AML-193 (cell line): ENCODE results near the gene HPSE.
"Not testable (repeated sequence)": the region's sequence is repeated elsewhere in the genome, so short reads cannot be mapped to it uniquely, and the experiment has no call there.

Source experiments
- DNase-seq, 2 experiments: peaks; one replicate each; lab custom pipeline; 2025; lab: John Stamatoyannopoulos, UW

Gene HPSE

GRCh38 chr4:83331956-83332355, 2.7 kb downstream of the HPSE start:
- no peak for DNase-seq

DNA sequence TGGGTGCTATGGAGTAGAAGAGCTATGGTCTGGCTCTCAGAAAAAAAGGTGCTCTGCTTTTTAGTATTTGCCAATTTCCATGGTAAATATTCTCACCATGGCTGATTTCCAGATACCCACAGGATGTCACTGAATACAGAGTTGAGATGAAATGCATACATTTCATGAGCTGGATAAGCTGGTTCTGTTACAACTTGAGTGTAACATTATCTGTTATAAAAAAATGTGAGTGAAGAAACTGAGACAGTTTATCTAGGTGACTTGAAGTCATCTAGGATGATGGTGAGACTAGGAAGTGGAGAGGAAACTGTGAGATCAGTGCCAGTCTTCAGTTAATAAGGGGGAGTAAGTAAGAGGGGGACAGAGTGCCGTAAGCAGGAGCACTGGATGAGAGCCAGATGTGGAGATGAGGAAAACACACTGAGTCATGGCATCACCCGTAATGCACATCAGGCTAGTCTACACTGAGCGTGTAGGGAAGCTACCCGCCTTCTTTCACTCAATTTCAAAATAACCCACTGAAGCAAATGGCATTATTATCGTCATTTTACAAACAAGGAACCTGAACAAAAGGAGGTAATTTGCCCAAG, 5.0 kb downstream of the HPSE start:
- DNase-seq: no peak

- no peak for DNase-seq
Measured at GRCh38 chr4:83328521-83329187, 6.0 kb downstream of the HPSE start.

DNA sequence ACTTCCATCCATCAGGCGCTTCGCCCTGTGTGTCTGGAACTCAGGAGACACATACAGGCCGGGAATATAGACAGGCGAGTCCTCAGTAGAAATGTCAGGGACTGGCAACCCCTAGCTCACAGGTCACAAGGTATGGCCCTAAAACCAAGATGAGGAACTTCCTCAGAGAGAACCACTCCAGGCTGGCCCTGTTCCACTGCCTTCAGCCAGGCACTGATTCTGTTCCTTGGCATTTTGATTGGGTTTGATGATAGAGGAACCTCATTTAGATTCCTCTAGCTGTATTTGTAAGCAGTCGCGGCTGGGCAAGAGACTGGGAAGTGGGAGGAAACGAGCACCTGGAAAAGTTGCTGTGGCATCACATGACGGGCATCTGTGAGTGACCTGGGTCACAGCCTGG, 8.1 kb downstream of the HPSE start:
- no peak for DNase-seq

DNA sequence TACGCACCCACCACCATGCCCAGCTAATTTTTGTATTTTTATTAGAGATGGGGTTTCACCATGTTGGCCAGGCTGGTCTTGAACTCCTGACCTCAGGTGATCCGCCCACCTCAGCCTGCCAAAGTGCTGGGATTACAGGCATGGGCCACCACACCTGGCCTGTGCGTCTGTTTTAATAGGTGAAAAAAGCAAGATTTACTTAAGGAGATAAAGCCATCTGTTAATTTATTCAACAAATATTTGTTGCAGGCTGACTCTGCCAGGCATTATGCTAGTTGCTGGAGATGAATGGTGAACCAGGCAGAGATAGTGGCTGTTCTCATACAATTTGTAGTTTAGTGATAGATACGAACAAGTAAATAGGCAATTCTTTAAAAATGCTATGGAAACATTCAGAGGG, 9.3 kb downstream of the HPSE start:
- DNase-seq: not testable (repeated sequence)

- no peak for DNase-seq
Measured at GRCh38 chr4:83323136-83323535, 11.5 kb downstream of the HPSE start.

DNA sequence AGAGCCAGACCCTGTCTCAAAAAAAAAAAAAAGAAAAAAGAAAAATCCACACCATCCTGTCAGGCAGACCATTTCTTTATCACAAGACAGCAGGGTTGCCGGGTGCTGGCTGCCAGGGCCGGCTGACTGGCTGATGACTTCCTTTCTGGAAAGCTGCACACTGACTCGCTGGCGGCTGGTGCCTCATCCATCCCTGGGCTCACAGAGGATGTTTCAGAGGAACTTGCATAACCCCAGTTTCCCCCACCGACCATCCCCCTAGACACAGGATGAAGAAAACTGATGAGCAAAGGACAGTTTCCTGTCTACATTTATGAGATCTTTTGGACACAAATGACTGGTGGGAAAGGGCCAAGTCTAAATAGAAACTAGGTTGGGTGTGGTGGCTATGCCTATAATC, 14.1 kb downstream of the HPSE start:
- DNase-seq: peak; percentile 93 to 96

GRCh38 chr4:83318666-83319065, 16.0 kb downstream of the HPSE start:
- no peak for DNase-seq

GRCh38 chr4:83317671-83318070, 17.0 kb downstream of the HPSE start:
- DNase-seq: no peak

DNA sequence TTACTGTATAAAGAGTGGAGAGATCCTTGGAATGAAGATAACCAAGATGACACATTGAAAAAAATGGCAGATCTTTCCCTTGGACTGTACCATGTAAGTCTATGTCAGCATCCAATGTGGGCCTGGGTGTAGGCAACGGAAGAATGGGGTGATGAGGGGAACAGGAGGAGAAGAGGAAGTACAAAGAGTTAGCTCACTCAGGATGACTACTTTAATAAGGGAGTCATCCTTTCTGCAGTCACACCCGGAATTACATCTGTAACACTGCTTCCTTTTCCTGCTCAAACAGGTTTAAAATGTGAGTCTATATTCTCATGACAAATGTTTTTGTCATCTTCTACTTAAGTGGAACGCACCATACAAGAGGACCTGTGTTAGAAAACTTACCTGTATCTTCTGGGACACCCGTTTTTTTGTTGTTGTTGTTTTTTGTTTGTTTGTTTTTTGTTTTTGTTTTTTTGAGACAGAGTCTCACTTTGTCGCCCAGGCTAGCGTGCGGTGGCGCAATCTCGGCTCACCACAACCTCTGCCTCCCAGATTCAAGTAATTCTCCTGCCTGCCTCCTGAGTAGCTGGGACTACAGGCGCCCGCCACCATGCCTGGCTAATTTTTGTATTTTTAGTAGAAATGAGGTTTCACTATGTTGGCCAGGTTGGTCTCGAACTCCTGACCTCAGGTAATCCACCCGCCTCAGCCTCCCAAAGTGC, 18.0 kb downstream of the HPSE start:
- DNase-seq: peak; percentile 72 to 74

DNA sequence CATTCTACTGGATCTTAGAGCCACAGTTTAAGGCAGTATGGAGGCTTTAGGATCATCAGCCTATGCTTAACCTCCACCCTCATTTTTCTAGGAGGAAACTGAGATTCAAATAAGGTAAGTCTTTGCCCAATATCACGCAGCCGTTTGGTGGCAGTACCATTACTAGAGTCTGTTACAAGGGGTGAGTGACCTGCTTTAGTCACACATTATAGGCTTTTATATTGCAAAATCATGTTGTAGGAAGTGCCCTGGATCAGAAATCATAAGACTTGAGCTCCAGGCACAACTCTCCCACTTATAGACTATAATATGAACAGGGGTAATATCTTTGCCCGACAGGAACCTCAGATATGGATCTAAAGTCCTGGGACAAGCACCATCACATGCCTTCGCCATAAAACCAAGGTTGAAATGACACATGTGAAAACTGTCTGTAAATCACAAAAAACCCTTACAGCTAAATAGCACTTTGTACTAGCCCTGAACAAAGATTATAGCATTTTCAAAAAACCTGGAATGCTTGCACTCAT, 19.2 kb downstream of the HPSE start:
- no peak for DNase-seq

GRCh38 chr4:83308672-83309071, 26.0 kb downstream of the HPSE start:
- no peak for DNase-seq

DNA sequence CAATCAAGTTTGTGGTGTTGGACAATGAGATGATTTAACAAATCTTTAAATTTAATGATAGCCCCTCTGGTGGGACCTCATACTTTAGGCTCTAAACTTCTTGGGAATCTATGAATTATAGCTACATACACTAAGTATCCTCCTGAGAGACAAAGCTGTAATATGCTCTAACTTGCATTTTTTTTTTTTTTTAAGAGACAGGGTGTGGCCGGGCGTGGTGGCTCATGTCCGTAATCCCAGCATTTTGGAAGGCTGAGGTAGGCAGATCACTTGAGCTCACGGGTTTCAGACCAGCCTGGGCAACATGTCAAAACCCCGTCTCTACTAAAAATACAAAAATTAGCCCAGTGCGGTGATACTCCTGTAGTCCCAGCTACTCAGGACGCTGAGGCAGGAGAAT, 26.7 kb downstream of the HPSE start:
- no peak for DNase-seq

GRCh38 chr4:83305187-83305586, 29.5 kb downstream of the HPSE start:
- no peak for DNase-seq

- DNase-seq: no peak
Measured at GRCh38 chr4:83297548-83298260, 36.9 kb downstream of the HPSE start.

- no peak for DNase-seq
Measured at GRCh38 chr4:83293305-83294046, 41.2 kb downstream of the HPSE start.

- not testable (repeated sequence) for DNase-seq
Measured at GRCh38 chr4:83290059-83290774, 44.4 kb downstream of the HPSE start.

GRCh38 chr4:83288381-83288780, 46.3 kb downstream of the HPSE start:
- not testable (repeated sequence) for DNase-seq

DNA sequence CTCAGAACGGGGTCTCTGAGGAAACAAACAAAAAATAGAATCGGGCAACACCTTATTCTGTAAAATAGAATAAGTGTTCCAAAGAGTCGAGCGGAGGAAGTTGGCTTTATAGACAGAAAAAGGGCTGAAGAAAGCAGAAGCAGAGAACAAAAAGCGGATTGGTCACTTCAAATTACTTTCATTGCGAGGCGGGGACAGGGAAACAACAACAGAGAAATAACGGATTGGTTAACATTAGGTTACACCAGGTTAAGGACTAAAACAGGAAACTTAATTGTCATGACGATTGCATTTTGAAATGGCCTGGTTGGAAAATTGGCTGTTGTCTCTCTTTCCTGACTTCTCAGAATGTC, 49.6 kb downstream of the HPSE start:
- DNase-seq: peak; percentile 90 to 92

DNA sequence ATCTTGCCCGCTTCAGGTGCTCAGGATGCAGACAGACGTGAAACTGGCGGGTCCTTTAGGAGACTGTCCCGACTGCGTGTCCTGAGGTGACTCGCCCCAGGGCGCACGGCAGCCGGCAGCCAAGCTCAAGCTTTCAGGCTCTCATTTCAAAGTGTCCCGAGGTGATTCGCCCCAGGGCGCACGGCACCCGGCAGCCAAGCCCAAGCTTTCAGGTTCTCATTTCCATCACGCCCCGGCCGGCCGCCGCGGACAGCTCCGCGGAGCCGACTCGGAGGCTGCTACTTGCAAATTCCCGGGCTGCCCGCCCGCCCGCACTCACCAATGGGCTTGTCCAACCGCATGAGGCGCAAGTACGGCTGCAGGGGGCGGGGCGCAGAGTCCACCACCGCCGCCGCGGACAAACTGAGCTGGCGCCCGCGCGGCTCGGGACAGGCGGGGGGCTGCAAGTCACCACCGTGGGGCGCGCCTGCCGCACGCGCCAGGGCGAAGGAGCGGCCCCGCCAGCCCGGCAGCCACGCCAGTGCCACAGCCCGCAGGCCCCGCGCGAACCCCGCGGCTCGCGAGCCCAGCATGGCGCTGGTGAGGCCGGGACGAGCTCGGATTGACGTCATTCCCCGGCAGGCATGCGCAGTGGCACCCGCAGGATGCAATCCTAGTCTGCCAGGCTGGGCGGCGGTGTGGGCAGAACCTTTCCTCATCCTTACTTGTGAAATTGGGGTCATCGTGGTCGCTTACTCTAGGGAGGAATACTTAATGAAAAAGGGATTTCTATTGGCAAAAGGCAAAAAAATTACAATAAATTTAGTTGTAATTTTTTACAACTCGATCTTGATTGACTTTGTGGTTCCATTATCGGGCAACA, 50.2 kb downstream of the HPSE start, which contains the start of gene COQ2:
TSS of gene COQ2 (minus strand) at position 606 of the 862 bp plus-strand sequence. CDS start at position 572, 34 bp downstream.
- peak; percentile 86 to 88 for DNase-seq
